ENCODE results near the gene ALG12.
"Not testable (repeated sequence)": the region's sequence is repeated elsewhere in the genome, so short reads cannot be mapped to it uniquely, and the experiment has no call there.

ALG12 gene

GRCh38 chr22:49865156-49865555 is 53.1 kb downstream of the ALG12 start:
- DNase-seq = no peak

- no peak for DNase-seq
Observed at GRCh38 chr22:49863931-49864330, 54.3 kb downstream of the ALG12 start.

- no peak for DNase-seq
Observed at GRCh38 chr22:49862496-49862776, 55.8 kb downstream of the ALG12 start.

GRCh38 chr22:49861642-49862495 is 56.4 kb downstream of the ALG12 start:
- no peak for DNase-seq

- no peak for DNase-seq
Observed at GRCh38 chr22:49858827-49859226, 59.4 kb downstream of the ALG12 start.

- DNase-seq = no peak
Observed at GRCh38 chr22:49856766-49857618, 61.2 kb downstream of the ALG12 start.

GRCh38 chr22:49856343-49856742 is 61.9 kb downstream of the ALG12 start:
- no peak for DNase-seq

GRCh38 chr22:49855251-49855911 is 62.9 kb downstream of the ALG12 start:
- no peak for DNase-seq

- DNase-seq = peak; percentile 25
Observed at GRCh38 chr22:49853981-49854831, 64.0 kb downstream of the ALG12 start.

GRCh38 chr22:49852898-49853894 is 65.0 kb downstream of the ALG12 start, which contains the start of gene ZBED4:
Gene ZBED4, plus strand, starts transcription at chr22:49853844. Its CDS starts 29,819 bp downstream, at chr22:49883663.
- peak; percentile 99 for DNase-seq

- DNase-seq = not testable (repeated sequence)
Observed at GRCh38 chr22:49852568-49852897, 65.7 kb downstream of the ALG12 start.

GRCh38 chr22:49850959-49851802 is 67.1 kb downstream of the ALG12 start:
- no peak for DNase-seq

Measured in activated CD4-positive, alpha-beta T cell treated with anti-CD3 and anti-CD28 coated beads, Interleukin-2, amount 50 U/mL, for 16 hours (primary cell).